ENCODE data around the gene HTR6.

The HTR6 gene

DNA sequence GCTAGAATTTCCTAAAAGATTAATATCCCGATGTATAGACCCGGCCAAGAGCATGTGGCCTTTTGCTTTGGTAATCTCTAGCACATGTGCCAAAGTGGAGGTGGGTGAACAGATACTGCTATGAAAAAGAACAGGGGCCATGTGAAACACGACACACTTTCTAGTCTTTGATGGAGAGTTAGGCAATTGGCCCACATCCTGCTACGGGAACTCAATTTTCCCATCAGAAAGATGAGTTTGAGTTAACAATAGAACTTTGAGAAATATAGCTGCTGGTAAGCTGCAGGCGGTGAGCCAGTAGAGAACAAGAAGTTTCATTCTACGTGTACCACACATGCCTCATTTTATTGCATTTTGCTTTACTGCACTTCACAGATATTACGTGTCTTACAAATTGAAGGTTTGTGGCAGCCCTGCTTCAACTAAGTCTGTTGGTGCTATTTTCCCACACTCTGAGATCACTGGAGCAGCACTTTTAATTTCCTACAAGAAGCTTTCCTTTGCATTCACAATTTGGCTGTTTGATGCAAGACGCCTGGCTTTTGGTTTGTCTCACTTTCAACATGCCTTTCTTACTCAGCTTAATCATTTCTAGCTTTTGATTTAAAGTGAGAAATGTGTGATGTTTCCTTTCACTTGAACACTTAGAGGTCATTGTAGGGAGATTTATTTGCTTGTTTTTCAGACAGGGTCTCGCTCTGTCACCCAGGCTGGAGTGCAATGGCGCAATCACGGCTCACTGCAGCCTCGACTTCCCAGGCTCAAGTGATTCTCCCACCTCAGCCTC is 46.3 kb downstream of the HTR6 start:
- DNase-seq (ENCODE audit: insufficient read length, low spot score) (peak; percentile 24), FAIRE-seq (peak; percentile 99)

DNA sequence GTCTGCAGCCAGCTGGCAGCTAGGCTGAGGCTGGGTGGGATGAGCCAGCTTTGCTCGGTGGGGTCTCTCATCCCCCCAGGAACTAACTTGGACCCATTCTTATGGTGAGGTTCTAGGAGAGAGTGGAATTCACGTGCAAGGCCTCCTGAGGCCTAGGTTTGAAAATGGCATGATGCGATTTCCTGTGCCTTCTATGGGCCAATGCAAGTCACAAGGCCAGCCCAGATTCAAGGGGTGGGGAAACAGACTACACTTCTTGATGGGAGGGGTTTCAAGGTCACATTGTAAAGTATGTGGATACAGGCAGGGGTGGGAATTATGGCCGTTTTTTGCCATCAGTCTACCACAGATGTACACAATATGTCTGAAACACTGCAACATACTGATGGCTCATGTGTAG is 48.3 kb downstream of the HTR6 start:
- FAIRE-seq (peak; percentile 18), DNase-seq (ENCODE audit: insufficient read length, low spot score) (no peak)

DNA sequence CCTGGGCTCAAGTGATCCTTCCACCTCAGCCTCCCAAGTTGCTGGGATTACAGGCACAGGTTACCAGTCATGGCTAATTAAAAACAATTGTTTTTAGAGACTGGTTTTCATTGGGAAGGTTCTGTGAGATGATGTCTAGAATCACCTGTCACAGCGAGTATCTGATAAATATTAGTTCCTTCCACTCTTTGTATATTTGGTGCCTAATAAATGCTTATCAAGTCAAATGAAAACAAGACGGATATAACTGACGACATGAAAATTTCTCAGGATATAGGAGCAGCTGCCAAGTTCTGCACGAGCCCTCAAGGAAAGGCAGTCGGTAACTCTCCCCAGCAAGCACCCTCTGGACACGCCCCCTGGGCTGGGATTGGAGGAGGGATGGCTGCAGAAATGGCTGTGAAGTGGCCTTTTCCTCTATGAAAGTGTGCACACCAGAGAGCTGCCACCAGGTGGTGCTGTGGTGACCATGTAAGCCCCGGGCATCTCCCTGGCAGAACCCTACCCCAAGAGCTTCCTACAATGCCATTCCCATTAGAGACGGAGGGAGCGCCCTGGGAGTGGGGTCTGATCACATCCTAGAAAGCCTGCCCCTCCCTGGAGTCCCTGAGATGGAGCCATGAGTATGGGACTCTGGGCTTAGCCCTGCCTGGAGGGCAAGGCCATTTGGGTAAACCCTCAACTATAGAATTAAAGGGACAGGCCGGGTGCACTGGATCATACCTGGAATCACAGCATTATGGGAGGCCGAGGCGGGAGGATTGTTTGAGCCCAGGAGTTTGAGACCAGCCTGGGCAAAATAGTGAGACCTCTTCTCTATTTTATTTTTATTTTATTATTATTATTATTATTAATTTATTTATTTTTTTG is 50.9 kb downstream of the HTR6 start:
- DNase-seq (ENCODE audit: insufficient read length, low spot score) (peak; percentile 83), FAIRE-seq (peak; percentile 94)

DNA sequence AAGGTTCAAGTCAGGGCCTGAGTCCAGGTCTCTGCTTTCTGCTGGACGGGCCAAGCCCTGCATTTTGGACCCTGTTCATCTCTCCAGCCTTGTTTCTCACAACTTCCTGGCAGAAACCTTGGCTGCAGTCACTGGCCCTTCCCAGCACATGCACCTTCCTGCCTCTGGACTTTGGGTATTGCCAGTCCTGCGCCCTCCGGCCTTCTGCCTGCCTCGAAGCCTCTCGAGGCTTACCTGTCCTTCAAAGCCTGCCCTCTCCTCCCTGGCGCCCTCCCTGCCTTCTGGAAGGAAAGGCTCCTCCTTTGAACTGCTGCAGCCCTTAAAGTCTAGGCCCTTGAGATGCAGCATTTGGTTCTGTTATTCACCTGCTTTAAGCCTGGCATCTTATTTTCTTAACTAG is 52.8 kb downstream of the HTR6 start:
- no peak for FAIRE-seq

GRCh38 chr1:19720174-19720573 is 55.5 kb downstream of the HTR6 start:
- DNase-seq (ENCODE audit: insufficient read length, low spot score) (no peak), FAIRE-seq (no peak)

More for the DNA sequence above, 52.8 kb downstream of the HTR6 start:
- DNase-seq (ENCODE audit: insufficient read length, low spot score): no peak

GRCh38 chr1:19720973-19721372 is 56.3 kb downstream of the HTR6 start:
- DNase-seq (ENCODE audit: insufficient read length, low spot score) (no peak), FAIRE-seq (no peak)

- FAIRE-seq (no peak), DNase-seq (ENCODE audit: insufficient read length, low spot score) (no peak)
Measured at GRCh38 chr1:19723874-19724273, 59.2 kb downstream of the HTR6 start.

DNA sequence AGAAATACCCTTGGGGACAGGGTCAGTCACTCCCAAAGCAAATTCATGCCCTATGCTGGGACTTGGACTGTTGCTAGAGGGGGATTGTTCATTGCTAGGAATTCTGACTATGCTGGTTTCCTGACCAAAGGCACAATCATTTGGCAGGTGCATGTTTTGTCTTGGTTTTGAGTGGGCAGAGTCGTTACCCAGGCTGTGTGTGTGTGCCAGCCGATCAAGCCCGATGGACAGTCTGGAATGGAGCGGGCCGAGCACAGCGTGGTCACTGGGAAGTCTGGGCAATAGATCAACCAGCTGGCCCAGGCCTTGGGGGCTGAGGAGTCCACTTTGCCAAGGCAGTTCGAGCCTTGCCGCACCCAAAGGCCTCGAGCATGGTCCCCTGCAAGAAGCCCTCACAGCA is 60.9 kb downstream of the HTR6 start:
- DNase-seq (ENCODE audit: insufficient read length, low spot score) (no peak), FAIRE-seq (no peak)

DNA sequence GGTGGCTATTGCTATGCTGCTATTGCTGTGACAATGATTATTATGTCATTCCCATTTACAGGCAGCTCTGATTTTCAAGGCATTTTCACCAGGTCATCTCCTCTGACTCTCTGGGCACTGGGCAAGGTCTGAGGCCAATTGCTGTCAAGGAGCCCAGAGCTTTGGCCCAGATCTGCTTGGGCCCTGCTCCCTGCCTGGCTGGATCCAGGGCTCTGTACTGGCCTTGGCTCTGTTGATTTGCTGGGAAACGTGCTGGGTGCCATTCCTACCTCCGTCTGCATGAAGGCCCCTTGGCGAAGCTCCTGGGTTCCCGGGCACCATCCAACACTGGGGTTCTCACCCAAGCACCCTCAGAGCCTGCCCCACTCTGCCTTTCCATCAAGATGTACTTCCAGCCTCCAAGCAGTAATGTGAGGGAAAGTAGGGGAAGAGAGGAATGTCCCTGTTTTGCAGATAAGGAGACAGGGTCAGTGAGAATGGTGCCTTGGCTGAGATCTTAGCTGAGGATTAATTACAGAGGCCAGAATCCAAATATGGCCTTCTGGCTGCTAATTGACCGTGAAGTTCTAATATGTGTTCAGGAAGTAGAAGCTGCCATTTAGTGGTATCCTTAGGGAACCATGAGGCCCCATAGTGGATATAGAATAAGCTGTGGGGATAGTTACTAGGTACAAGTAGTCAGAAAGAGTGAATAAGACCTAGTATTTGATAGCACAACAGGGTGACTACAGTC is 63.9 kb downstream of the HTR6 start:
- no peak for DNase-seq (ENCODE audit: insufficient read length, low spot score)
- FAIRE-seq: no peak

GRCh38 chr1:19730232-19730631 is 65.6 kb downstream of the HTR6 start:
- FAIRE-seq: no peak
- DNase-seq (ENCODE audit: insufficient read length, low spot score): no peak
